Measurements from ENCODE around the gene LIPI. TPM values are rescaled to one million over a fixed set of nuclear protein-coding genes. Genes with fewer than 3 reads are reported as not detected.

The LIPI gene
- total and polyA plus RNA-seq, 2 donors from 2014 or later: not detected

- intact Hi-C loops (cut with DNase I): no loop called here
- H3K27ac ChIP-seq (ENCODE audit: low read depth in 2 of 2, low read length in 2 of 2): no peak overlapping the region
- TF ChIP-seq, protein P1, sequence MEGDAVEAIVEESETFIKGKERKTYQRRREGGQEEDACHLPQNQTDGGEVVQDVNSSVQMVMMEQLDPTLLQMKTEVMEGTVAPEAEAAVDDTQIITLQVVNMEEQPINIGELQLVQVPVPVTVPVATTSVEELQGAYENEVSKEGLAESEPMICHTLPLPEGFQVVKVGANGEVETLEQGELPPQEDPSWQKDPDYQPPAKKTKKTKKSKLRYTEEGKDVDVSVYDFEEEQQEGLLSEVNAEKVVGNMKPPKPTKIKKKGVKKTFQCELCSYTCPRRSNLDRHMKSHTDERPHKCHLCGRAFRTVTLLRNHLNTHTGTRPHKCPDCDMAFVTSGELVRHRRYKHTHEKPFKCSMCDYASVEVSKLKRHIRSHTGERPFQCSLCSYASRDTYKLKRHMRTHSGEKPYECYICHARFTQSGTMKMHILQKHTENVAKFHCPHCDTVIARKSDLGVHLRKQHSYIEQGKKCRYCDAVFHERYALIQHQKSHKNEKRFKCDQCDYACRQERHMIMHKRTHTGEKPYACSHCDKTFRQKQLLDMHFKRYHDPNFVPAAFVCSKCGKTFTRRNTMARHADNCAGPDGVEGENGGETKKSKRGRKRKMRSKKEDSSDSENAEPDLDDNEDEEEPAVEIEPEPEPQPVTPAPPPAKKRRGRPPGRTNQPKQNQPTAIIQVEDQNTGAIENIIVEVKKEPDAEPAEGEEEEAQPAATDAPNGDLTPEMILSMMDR (IDR thresholded peaks at IDR 0.05; ENCODE audit: borderline replicate concordance, extremely low read depth, insufficient read depth): no peak
- H3K4me1 ChIP-seq (ENCODE audit: control insufficient read depth in 2 of 3, insufficient read depth in 2 of 3, low read depth in 1 of 3, low read length in 3 of 3): no peaks in the 10 kb centered on the region
- no peak overlapping the region for H3K9ac ChIP-seq (ENCODE audit: low read length in 3 of 3)
- no peak overlapping the region for H3K4me3 ChIP-seq (ENCODE audit: low read length in 3 of 3)
- H3K36me3 ChIP-seq (ENCODE audit: control insufficient read depth in 2 of 3, insufficient read depth in 3 of 3, low read length in 3 of 3): no peaks in the 10 kb centered on the region
- DNase-seq (no peak), FAIRE-seq (no peak)
- H3K27me3 ChIP-seq (ENCODE audit: control insufficient read depth, insufficient read depth, low read length): no peaks in the 10 kb centered on the region
- H3K9me3 ChIP-seq (ENCODE audit: control insufficient read depth in 2 of 3, insufficient read depth in 1 of 3, low read length in 3 of 3): no peaks in the 10 kb centered on the region
These were observed 32.7 kb upstream of the LIPI start for GRCh38 chr21:14243461-14243860.

GRCh38 chr21:14241297-14241696 lies 30.5 kb upstream of the LIPI start:
- no peaks in the 10 kb centered on the region for H3K4me1 ChIP-seq (ENCODE audit: control insufficient read depth in 2 of 3, insufficient read depth in 2 of 3, low read depth in 1 of 3, low read length in 3 of 3)
- no peak overlapping the region for H3K4me3 ChIP-seq (ENCODE audit: low read length in 3 of 3)
- DNase-seq (no peak), FAIRE-seq (no peak)
- intact Hi-C loops (cut with DNase I): no loop called here
- no peaks in the 10 kb centered on the region for H3K27me3 ChIP-seq (ENCODE audit: control insufficient read depth, insufficient read depth, low read length)
- H3K27ac ChIP-seq (ENCODE audit: low read depth in 2 of 2, low read length in 2 of 2): no peak overlapping the region
- no peak overlapping the region for H3K9ac ChIP-seq (ENCODE audit: low read length in 3 of 3)
- H3K9me3 ChIP-seq (ENCODE audit: control insufficient read depth in 2 of 3, insufficient read depth in 1 of 3, low read length in 3 of 3): no peaks in the 10 kb centered on the region
- no peaks in the 10 kb centered on the region for H3K36me3 ChIP-seq (ENCODE audit: control insufficient read depth in 2 of 3, insufficient read depth in 3 of 3, low read length in 3 of 3)
- TF ChIP-seq, protein P1 (IDR thresholded peaks at IDR 0.05; ENCODE audit: borderline replicate concordance, extremely low read depth, insufficient read depth): no peak

DNA sequence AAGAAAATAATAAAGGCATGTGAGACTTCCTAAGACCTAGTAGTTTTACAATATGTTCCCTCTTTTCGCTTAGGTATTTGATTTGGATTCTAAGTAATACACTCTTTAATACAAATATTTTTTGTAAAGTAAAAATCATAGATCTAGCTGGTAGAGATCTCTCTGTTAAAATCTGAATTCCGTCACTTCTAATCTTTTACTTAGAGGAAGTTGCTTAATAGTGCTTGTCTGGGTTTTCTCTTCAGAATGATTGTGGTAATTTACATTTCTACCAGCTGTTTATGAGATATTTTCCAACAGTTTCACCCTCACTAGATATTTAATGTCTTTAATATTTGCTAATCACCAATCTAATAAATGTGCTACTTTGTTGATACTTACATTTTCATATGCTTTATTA lies 28.5 kb upstream of the LIPI start:
- no peaks in the 10 kb centered on the region for H3K36me3 ChIP-seq (ENCODE audit: control insufficient read depth in 2 of 3, insufficient read depth in 3 of 3, low read length in 3 of 3)
- no peaks in the 10 kb centered on the region for H3K9me3 ChIP-seq (ENCODE audit: control insufficient read depth in 2 of 3, insufficient read depth in 1 of 3, low read length in 3 of 3)
- H3K9ac ChIP-seq (ENCODE audit: low read length in 3 of 3): no peak overlapping the region
- no peaks in the 10 kb centered on the region for H3K4me1 ChIP-seq (ENCODE audit: control insufficient read depth in 2 of 3, insufficient read depth in 2 of 3, low read depth in 1 of 3, low read length in 3 of 3)
- TF ChIP-seq, protein P1 (IDR thresholded peaks at IDR 0.05; ENCODE audit: borderline replicate concordance, extremely low read depth, insufficient read depth): no peak
- no peak overlapping the region for H3K4me3 ChIP-seq (ENCODE audit: low read length in 3 of 3)
- FAIRE-seq (no peak), DNase-seq (no peak)
- H3K27me3 ChIP-seq (ENCODE audit: control insufficient read depth, insufficient read depth, low read length): no peaks in the 10 kb centered on the region
- intact Hi-C loops (cut with DNase I): no loop called here
- no peak overlapping the region for H3K27ac ChIP-seq (ENCODE audit: low read depth in 2 of 2, low read length in 2 of 2)

- Histone ChIP-seq H3K4me1 (ENCODE audit: control insufficient read depth in 2 of 3, insufficient read depth in 2 of 3, low read depth in 1 of 3, low read length in 3 of 3) (no peaks in the 10 kb centered on the region), H3K9ac (ENCODE audit: low read length in 3 of 3) (no peak overlapping the region), H3K36me3 (ENCODE audit: control insufficient read depth in 2 of 3, insufficient read depth in 3 of 3, low read length in 3 of 3) (no peaks in the 10 kb centered on the region), H3K27me3 (ENCODE audit: control insufficient read depth, insufficient read depth, low read length) (no peaks in the 10 kb centered on the region), H3K9me3 (ENCODE audit: control insufficient read depth in 2 of 3, insufficient read depth in 1 of 3, low read length in 3 of 3) (no peaks in the 10 kb centered on the region), H3K4me3 (ENCODE audit: low read length in 3 of 3) (no peak overlapping the region), H3K27ac (ENCODE audit: low read depth in 2 of 2, low read length in 2 of 2) (no peak overlapping the region)
- DNase-seq (no peak), FAIRE-seq (no peak)
- TF ChIP-seq, protein P1 (IDR thresholded peaks at IDR 0.05; ENCODE audit: borderline replicate concordance, extremely low read depth, insufficient read depth): no peak
- intact Hi-C loops (cut with DNase I): no loop called here
These were observed 25.4 kb upstream of the LIPI start for GRCh38 chr21:14236180-14236579.

Measured in kidney (tissue), 14 donors.